ENCODE results near the gene APOBEC3G.

Gene APOBEC3G

GRCh38 chr22:39098576-39098975, 21.5 kb downstream of the APOBEC3G start:
- no peak for DNase-seq
- peaks cover 0 to 9% of the 10 kb centered on the region in 2 donors for H3K27me3 ChIP-seq
- H3K4me3 ChIP-seq: no peak overlapping the region
- no peaks in the 10 kb centered on the region for H3K9me3 ChIP-seq
- H3K36me3 ChIP-seq: no peaks in the 10 kb centered on the region
- intact Hi-C loops (cut with DNase I; ENCODE audit: low total_unique reads): no loop called here
- TF ChIP-seq CTCF (IDR thresholded peaks at IDR 0.05): no peak
- peaks cover 0 to 4% (median 0%) of the 10 kb centered on the region in 4 donors for H3K4me1 ChIP-seq
- H3K27ac ChIP-seq: no peak overlapping the region

GRCh38 chr22:39101226-39101625, 24.2 kb downstream of the APOBEC3G start:
- no peak overlapping the region for H3K4me3 ChIP-seq
- peaks cover 0 to 9% of the 10 kb centered on the region in 2 donors for H3K27me3 ChIP-seq
- no peak for TF ChIP-seq CTCF (IDR thresholded peaks at IDR 0.05)
- H3K4me1 ChIP-seq: peaks cover 0 to 4% (median 0%) of the 10 kb centered on the region in 4 donors
- intact Hi-C loops (cut with DNase I; ENCODE audit: low total_unique reads): no loop called here
- no peak overlapping the region for H3K27ac ChIP-seq
- no peaks in the 10 kb centered on the region for H3K36me3 ChIP-seq
- no peak for DNase-seq
- no peaks in the 10 kb centered on the region for H3K9me3 ChIP-seq

GRCh38 chr22:39103431-39103830, 26.4 kb downstream of the APOBEC3G start:
- H3K9me3 ChIP-seq: no peaks in the 10 kb centered on the region
- intact Hi-C loops (cut with DNase I; ENCODE audit: low total_unique reads): no loop called here
- H3K27ac ChIP-seq: no peak overlapping the region
- H3K4me3 ChIP-seq: no peak overlapping the region
- H3K36me3 ChIP-seq: no peaks in the 10 kb centered on the region
- H3K27me3 ChIP-seq: peaks cover 0 to 9% of the 10 kb centered on the region in 2 donors
- no peak for TF ChIP-seq CTCF (IDR thresholded peaks at IDR 0.05)
- no peak for DNase-seq
- no peaks in the 10 kb centered on the region for H3K4me1 ChIP-seq

- H3K27ac ChIP-seq: no peak overlapping the region
- no peak for DNase-seq
- H3K4me1 ChIP-seq: no peaks in the 10 kb centered on the region
- no peaks in the 10 kb centered on the region for H3K36me3 ChIP-seq
- H3K4me3 ChIP-seq: no peak overlapping the region
- H3K9me3 ChIP-seq: no peaks in the 10 kb centered on the region
- TF ChIP-seq CTCF (IDR thresholded peaks at IDR 0.05): no peak
- intact Hi-C loops (cut with DNase I; ENCODE audit: low total_unique reads): no loop called here
- H3K27me3 ChIP-seq: peaks cover 0 to 6% of the 10 kb centered on the region in 2 donors
Measured at GRCh38 chr22:39106326-39106725, 29.3 kb downstream of the APOBEC3G start.

DNA sequence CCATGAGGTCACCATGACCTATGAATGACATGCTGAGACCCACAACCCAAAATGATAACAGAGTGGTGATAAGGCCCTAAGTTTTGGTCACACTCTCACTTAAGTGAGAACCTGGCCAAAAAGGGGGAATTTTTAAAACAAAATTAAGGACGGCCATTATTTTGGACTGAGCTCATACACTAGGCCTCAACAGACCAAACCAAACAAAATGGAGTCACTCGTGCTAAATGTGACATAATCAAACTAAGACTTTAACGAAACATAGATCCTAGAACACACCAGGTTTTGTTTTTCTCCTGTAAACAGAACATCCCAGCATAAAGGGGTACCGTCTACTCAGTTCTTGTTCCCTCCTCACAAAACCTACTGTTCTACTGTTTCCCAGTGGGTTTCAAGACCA, 31.4 kb downstream of the APOBEC3G start:
- TF ChIP-seq CTCF (IDR thresholded peaks at IDR 0.05): no peak
- no peak overlapping the region for H3K27ac ChIP-seq
- no peaks in the 10 kb centered on the region for H3K4me1 ChIP-seq
- no peak overlapping the region for H3K4me3 ChIP-seq
- intact Hi-C loops (cut with DNase I; ENCODE audit: low total_unique reads): no loop called here
- no peak for DNase-seq
- peaks cover 0 to 1% of the 10 kb centered on the region in 2 donors for H3K27me3 ChIP-seq
- no peaks in the 10 kb centered on the region for H3K9me3 ChIP-seq
- H3K36me3 ChIP-seq: no peaks in the 10 kb centered on the region

- Histone ChIP-seq H3K4me3 (no peak overlapping the region), H3K36me3 (no peaks in the 10 kb centered on the region), H3K27ac (no peak overlapping the region), H3K9me3 (no peaks in the 10 kb centered on the region), H3K4me1 (no peaks in the 10 kb centered on the region), H3K27me3 (peaks cover 0 to 4% of the 10 kb centered on the region in 2 donors)
- no peak for DNase-seq
- no peak for TF ChIP-seq CTCF (IDR thresholded peaks at IDR 0.05)
- intact Hi-C loops (cut with DNase I; ENCODE audit: low total_unique reads): no loop called here
Measured at GRCh38 chr22:39109361-39109760, 32.3 kb downstream of the APOBEC3G start.

Data from tibial artery (tissue), 4 donors.